ENCODE measurements around the gene EPB41L4B.
"Not testable (repeated sequence)": the region's sequence is repeated elsewhere in the genome, so short reads cannot be mapped to it uniquely, and the experiment has no call there.

The EPB41L4B gene

GRCh38 chr9:109307380-109308240, 13.2 kb downstream of the EPB41L4B start:
- no peak for DNase-seq
- intact Hi-C loops (cut with DNase I) = no loop called here

GRCh38 chr9:109305801-109306200, 15.1 kb downstream of the EPB41L4B start:
- no peak for DNase-seq
- intact Hi-C loops (cut with DNase I) = no loop called here

GRCh38 chr9:109304347-109304746, 16.5 kb downstream of the EPB41L4B start:
- DNase-seq = no peak
- intact Hi-C loops (cut with DNase I) = no loop called here

DNA sequence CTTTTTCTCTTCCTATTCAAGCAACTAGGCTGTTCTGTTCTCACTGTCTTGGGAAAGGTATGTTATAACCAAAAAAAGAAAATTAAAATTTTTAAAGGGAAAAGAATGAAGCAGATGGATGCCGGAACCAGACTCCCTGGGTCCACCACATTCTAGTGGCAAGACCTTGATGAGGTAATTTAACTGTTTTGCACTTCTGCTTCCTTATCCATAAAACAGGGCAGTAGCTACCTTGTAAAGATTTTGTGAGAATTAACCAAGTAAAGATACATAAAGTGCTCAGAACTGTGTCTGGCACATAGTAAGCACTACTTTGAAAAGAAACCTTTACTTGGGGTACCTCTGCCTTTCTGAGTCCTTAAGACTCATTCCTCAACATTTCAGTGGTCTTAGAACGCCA, 17.0 kb downstream of the EPB41L4B start:
- intact Hi-C loops (cut with DNase I) = no loop called here
- DNase-seq = no peak

DNA sequence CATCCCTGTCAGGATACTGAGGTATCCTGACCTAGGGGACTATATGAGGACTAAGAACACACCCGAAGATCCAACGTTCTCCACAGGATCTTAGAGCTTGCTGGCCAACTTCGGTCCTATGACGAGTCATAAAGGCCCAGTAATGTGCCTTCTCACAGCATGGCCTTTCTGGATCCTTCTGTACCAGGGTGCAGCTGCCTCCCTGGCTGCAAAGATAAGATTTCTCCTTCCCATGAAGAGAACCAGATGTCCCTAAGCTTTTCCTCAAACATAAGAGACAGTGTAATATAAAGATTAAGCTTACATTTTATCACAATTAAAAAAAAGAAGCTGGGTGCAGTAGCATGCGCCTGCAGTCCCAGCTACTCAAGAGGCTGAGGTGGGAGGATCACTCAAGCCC, 18.3 kb downstream of the EPB41L4B start:
- no peak for DNase-seq
- intact Hi-C loops (cut with DNase I) = no loop called here

GRCh38 chr9:109301012-109301411, 19.8 kb downstream of the EPB41L4B start:
- DNase-seq = no peak
- intact Hi-C loops (cut with DNase I) = no loop called here

DNA sequence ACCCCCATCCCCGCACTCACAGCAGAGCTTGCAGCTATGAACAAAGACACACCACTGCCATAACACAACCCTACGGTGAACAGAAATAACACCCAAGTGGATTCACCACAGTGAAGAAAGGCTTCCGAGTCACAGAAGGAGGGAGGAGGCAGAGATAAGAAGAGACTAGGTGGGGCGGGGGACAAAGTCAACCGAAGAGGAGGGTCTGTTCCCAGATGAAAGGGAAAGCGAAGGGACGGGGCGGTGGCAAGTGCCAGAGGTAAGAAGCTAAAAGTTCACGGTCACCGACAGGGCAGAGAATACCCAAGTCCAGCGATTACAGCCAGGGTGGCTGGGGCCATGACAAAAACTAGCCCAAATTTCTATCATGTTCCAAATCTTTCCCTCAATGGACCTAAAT, 21.0 kb downstream of the EPB41L4B start:
- DNase-seq = no peak
- intact Hi-C loops (cut with DNase I) = no loop called here

DNA sequence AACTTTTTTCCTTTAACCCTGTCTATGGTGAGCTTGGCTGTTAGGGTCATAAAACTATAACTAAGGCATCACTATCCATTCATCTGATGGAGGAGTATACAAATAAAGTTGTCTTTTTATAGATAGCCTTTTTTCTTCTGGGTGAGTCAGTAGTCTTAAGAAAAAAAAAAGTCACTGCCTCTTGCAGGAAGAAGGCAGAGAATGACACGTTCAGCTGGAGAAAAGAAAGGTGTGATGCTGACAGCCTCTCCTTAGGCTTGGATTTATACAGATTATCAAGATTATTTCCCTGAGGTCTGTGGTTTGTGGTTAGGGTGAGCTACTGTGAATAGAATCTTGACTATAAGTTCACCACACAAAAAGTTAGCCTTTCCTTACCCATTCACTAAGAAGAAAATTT, 23.0 kb downstream of the EPB41L4B start:
- intact Hi-C loops (cut with DNase I) = no loop called here
- DNase-seq = no peak

DNA sequence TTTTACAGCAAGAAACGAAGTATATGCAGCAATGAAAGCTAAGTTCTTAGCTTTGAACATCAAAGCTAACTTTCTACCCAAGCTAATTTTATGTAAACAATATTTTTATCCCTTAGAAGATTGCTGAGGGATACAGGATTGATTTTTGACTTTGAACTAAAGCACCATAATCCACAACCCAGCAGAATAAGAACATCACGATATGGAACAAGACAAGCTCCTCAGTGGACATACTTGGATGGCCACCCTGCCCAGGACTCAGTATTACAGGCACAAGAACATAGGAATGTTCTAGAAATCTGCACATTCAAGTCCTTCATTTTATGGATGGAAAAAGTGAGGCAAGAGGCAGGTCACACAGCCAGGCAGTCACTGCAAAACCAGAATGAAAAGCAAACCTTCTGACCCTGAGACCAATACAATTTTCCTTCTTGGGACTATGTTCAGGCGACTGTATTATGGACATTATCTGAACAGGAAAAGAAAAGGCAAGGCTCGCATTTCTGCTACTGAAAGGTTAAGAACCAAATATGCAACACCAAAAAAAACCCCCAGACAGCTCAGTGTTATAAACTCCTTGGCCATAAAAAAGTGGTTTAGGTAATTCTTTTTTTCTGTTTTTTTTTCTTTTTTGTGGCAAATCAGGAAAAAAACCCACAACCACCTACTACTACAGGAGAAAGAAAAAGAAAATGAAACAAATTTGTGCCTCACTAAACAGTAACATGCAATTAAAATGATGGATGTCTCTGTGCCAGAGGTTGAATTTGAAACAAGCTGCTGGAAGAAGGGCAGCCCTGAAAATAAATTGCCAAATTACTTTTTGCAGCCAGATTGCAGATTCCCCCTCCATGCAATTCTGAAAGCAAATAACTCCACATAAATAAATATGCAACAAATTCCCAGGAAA, 25.4 kb downstream of the EPB41L4B start:
- intact Hi-C loops (cut with DNase I) = no loop called here
- DNase-seq = no peak

GRCh38 chr9:109290385-109290784, 30.5 kb downstream of the EPB41L4B start:
- intact Hi-C loops (cut with DNase I) = no loop called here
- no peak for DNase-seq

DNA sequence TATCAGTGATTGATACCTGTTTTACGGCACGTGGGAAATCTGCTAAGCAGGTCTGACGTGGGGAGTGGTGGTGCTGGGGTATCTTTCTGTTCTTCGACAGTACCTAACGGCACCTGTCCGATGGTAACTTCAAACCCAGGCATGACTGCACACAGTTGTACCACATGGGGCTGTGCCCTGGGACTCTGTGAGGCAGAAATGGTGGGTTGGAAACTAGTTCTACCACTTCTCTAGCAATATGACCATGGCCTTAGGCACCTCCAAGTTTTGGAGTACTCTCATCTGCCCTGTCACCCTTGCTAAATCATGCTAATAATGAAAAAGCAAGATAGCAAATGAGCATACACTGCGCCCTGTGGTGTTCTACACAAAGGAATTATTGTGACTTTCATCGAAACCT, 30.9 kb downstream of the EPB41L4B start:
- DNase-seq = no peak
- intact Hi-C loops (cut with DNase I) = no loop called here

DNA sequence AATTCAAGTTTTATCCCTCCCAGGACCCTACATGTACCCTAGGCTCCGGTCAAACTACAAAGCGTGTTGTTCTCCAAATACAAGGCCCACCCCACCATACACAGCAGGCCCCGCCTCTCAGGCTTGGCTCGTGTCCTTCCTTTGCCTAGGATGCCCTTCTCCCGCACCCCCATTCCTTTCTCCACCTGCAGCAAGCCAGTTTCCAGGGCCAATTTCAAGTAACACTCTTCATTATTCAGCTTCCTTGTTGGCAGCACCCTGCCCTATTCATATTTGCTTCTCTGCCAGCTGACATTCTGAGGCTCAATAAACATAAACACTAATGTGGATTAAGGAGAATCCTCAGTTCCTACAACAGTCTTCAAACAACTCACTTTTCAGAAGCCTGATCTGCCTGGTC, 31.7 kb downstream of the EPB41L4B start:
- no peak for DNase-seq
- intact Hi-C loops (cut with DNase I) = no loop called here

GRCh38 chr9:109286981-109287380, 33.9 kb downstream of the EPB41L4B start:
- intact Hi-C loops (cut with DNase I) = no loop called here
- DNase-seq = no peak

GRCh38 chr9:109286571-109286977, 34.3 kb downstream of the EPB41L4B start:
- DNase-seq = no peak
- intact Hi-C loops (cut with DNase I) = no loop called here

DNA sequence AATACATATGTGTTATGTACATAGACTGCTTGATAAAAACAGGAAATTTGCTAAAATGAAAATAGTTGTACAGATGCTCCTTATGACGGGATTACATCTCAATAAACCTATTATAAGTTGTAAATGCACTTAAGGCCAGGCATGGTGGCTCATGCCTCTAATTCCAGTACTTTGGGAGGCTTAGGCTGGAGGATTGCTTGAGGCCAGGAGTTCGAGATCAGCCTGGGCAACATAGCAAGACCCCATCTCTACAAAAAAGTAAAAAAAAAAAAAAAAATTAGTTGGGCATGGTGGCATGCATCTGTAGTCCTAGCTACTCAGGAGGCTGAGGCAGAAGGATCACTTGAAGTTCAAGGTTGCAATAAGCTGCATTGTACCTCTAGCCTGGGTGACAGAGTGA, 37.2 kb downstream of the EPB41L4B start:
- intact Hi-C loops (cut with DNase I); DNase-seq: not testable (repeated sequence)

GRCh38 chr9:109283012-109283411, 37.8 kb downstream of the EPB41L4B start:
- DNase-seq = no peak
- intact Hi-C loops (cut with DNase I) = no loop called here

GRCh38 chr9:109282302-109282701, 38.6 kb downstream of the EPB41L4B start:
- DNase-seq = no peak
- intact Hi-C loops (cut with DNase I) = no loop called here

- no peak for DNase-seq
- intact Hi-C loops (cut with DNase I) = no loop called here
Observed at GRCh38 chr9:109281518-109281917, 39.3 kb downstream of the EPB41L4B start.

- intact Hi-C loops (cut with DNase I) = no loop called here
Observed at GRCh38 chr9:109278848-109279247, 42.0 kb downstream of the EPB41L4B start.

GRCh38 chr9:109278216-109278615, 42.6 kb downstream of the EPB41L4B start:
- no peak for DNase-seq
- intact Hi-C loops (cut with DNase I) = no loop called here

More at GRCh38 chr9:109278848-109279247, 42.0 kb downstream of the EPB41L4B start:
- DNase-seq = no peak

Data from head of caudate nucleus (tissue), 42 donors.